HG03521 (cell line): ENCODE data around the gene LMBR1.
"Not testable (repeated sequence)": the region's sequence is repeated elsewhere in the genome, so short reads cannot be mapped to it uniquely, and the experiment has no call there.

Experiments used
- ATAC-seq: cut with Tn5 transposase; IDR thresholded peaks from one replicate; pipeline ENCODE4 v1.9.1; 2021; ENCODE audit warnings: mild to moderate bottlenecking, moderate library complexity; ENCODE audit not compliant: unreplicated experiment

LMBR1 gene

GRCh38 chr7:156702399-156702798 is 190.6 kb downstream of the LMBR1 start:
- no peak for ATAC-seq

GRCh38 chr7:156701787-156702186 is 191.2 kb downstream of the LMBR1 start:
- ATAC-seq, result not testable (repeated sequence)

GRCh38 chr7:156698512-156698911 is 194.5 kb downstream of the LMBR1 start:
- ATAC-seq, result not testable (repeated sequence)

- ATAC-seq, result not testable (repeated sequence)
Measured at GRCh38 chr7:156697283-156697682, 195.7 kb downstream of the LMBR1 start.

GRCh38 chr7:156693627-156694026 is 199.4 kb downstream of the LMBR1 start:
- ATAC-seq, result no peak

GRCh38 chr7:156692849-156693248 is 200.1 kb downstream of the LMBR1 start:
- no peak for ATAC-seq

GRCh38 chr7:156691764-156692163 is 201.2 kb downstream of the LMBR1 start:
- no peak for ATAC-seq

GRCh38 chr7:156684661-156685060 is 208.3 kb downstream of the LMBR1 start:
- no peak for ATAC-seq

- ATAC-seq, result no peak
Measured at GRCh38 chr7:156684251-156684650, 208.7 kb downstream of the LMBR1 start.

- no peak for ATAC-seq
Measured at GRCh38 chr7:156682928-156683327, 210.1 kb downstream of the LMBR1 start.

GRCh38 chr7:156680281-156680680 is 212.7 kb downstream of the LMBR1 start:
- ATAC-seq, result no peak

GRCh38 chr7:156677374-156678054 is 215.5 kb downstream of the LMBR1 start:
- ATAC-seq, result no peak

- ATAC-seq, result no peak
Measured at GRCh38 chr7:156676263-156676662, 216.7 kb downstream of the LMBR1 start.

- ATAC-seq, result no peak
Measured at GRCh38 chr7:156675721-156676120, 217.3 kb downstream of the LMBR1 start.

GRCh38 chr7:156673902-156674301 is 219.1 kb downstream of the LMBR1 start:
- ATAC-seq, result no peak

- no peak for ATAC-seq
Measured at GRCh38 chr7:156673454-156673853, 219.5 kb downstream of the LMBR1 start.

- no peak for ATAC-seq
Measured at GRCh38 chr7:156669035-156669828, 223.8 kb downstream of the LMBR1 start.

- ATAC-seq, result no peak
Measured at GRCh38 chr7:156668130-156668741, 224.7 kb downstream of the LMBR1 start.

- no peak for ATAC-seq
Measured at GRCh38 chr7:156667110-156667426, 225.9 kb downstream of the LMBR1 start.

- ATAC-seq, result no peak
Measured at GRCh38 chr7:156666368-156667109, 226.4 kb downstream of the LMBR1 start.

- no peak for ATAC-seq
Measured at GRCh38 chr7:156665101-156665500, 227.9 kb downstream of the LMBR1 start.
